Ishikawa (cell line): ENCODE measurements around the gene TPCN1.

Experiments
- CEBPB ChIP-seq: IDR thresholded peaks from 2 replicates; pipeline ENCODE4 v1.6.1; 2012
- CREB1 ChIP-seq: IDR thresholded peaks from 2 replicates; pipeline ENCODE4 v1.6.1; 2012; ENCODE audit warnings: low read depth
- EGR1 ChIP-seq: IDR thresholded peaks from 2 replicates; pipeline ENCODE4 v1.6.1; 2012
- EP300 ChIP-seq: IDR thresholded peaks from 2 replicates; pipeline ENCODE4 v1.6.1; 2012; ENCODE audit warnings: borderline replicate concordance
- FOXM1 ChIP-seq: IDR thresholded peaks from 2 replicates; pipeline ENCODE4 v1.6.1; 2012; ENCODE audit warnings: low read depth, borderline replicate concordance
- NFIC ChIP-seq: IDR thresholded peaks from 2 replicates; pipeline ENCODE4 v1.6.1; 2012
- RAD21 ChIP-seq: IDR thresholded peaks from 2 replicates; pipeline ENCODE4 v1.6.1; 2012; ENCODE audit warnings: low read depth
- REST ChIP-seq: IDR thresholded peaks from 2 replicates; pipeline ENCODE4 v1.6.1; 2012; ENCODE audit warnings: low read depth, mild to moderate bottlenecking
- TAF1 ChIP-seq: IDR thresholded peaks from 2 replicates; pipeline ENCODE4 v1.6.1; 2012; ENCODE audit warnings: low read depth, mild to moderate bottlenecking
- TCF12 ChIP-seq: IDR thresholded peaks from 2 replicates; pipeline ENCODE4 v1.6.1; 2012; ENCODE audit warnings: low read depth
- TEAD4 ChIP-seq: IDR thresholded peaks from 2 replicates; pipeline ENCODE4 v1.6.1; 2012
- USF1 ChIP-seq: IDR thresholded peaks from 2 replicates; pipeline ENCODE4 v1.6.1; 2012
- YY1 ChIP-seq: IDR thresholded peaks from 2 replicates; pipeline ENCODE4 v1.6.1; 2012; ENCODE audit warnings: low read depth
- ZBTB7A ChIP-seq: IDR thresholded peaks from 2 replicates; pipeline ENCODE4 v1.6.1; 2012; ENCODE audit warnings: low read depth
- TF ChIP-seq, protein P1 (sequence below): IDR thresholded peaks from 2 replicates; pipeline ENCODE4 v1.6.1; 2012

Gene TPCN1

GRCh38 chr12:113232089-113232839 is 11.0 kb downstream of the TPCN1 start:
- TF ChIP-seq NFIC (no peak), TEAD4 (no peak), TCF12 (no peak), RAD21 (no peak), YY1 (peak; percentile 50; the same call in 1 of the 2 replicates), USF1 (peak; percentile 19; the same call in 1 of the 2 replicates), EP300 (no peak), EGR1 (no peak), ZBTB7A (no peak)
- TF ChIP-seq, protein P1, sequence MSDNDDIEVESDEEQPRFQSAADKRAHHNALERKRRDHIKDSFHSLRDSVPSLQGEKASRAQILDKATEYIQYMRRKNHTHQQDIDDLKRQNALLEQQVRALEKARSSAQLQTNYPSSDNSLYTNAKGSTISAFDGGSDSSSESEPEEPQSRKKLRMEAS: no peak

GRCh38 chr12:113232840-113233585 is 11.7 kb downstream of the TPCN1 start:
- TF ChIP-seq CREB1: peak; percentile 55
- TF ChIP-seq TAF1: no peak
- peak; percentile 78 for TF ChIP-seq TEAD4
- TF ChIP-seq USF1: no peak; the same call in 1 of the 2 replicates
- TF ChIP-seq, protein P1: peak; percentile 82
- peak; percentile 87 for TF ChIP-seq NFIC
- peak; percentile 53; the same call in 1 of the 2 replicates for TF ChIP-seq YY1
- peak; percentile 40; the same call in 1 of the 2 replicates for TF ChIP-seq FOXM1
- no peak for TF ChIP-seq REST
- TF ChIP-seq CEBPB: peak; percentile 85
- TF ChIP-seq EGR1: peak; percentile 65; the same call in 1 of the 2 replicates
- peak; percentile 82 for TF ChIP-seq EP300
- TF ChIP-seq RAD21: peak; percentile 42
- no peak for TF ChIP-seq ZBTB7A
- peak; percentile 93 for TF ChIP-seq TCF12

DNA sequence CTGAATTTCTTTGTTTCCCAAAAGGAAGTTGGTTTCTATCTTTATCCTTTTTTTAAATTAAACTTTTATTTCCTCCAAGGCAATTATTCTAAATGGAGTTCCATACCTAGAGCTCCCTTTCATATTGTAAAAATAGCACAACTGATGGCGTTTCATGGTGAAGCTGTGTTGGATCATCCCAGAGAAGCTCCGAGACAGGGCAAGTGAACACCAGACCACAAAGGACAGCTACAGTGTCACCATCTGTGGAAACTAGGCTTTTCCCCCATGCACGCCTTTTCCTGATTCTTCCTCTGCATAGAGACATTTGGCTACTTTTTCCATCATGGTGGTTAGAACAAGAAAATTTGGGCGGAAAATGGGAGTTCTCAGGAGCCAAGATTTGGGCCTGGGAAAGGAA is 12.7 kb downstream of the TPCN1 start:
- TF ChIP-seq NFIC: no peak
- no peak for TF ChIP-seq EP300
- no peak for TF ChIP-seq REST
- no peak for TF ChIP-seq RAD21
- TF ChIP-seq, protein P1: no peak
- no peak for TF ChIP-seq FOXM1
- no peak for TF ChIP-seq USF1
- no peak for TF ChIP-seq YY1
- no peak for TF ChIP-seq CEBPB
- TF ChIP-seq TEAD4: no peak
- no peak for TF ChIP-seq CREB1
- no peak for TF ChIP-seq ZBTB7A
- TF ChIP-seq TCF12: no peak
- TF ChIP-seq EGR1: no peak
- no peak for TF ChIP-seq TAF1

- TF ChIP-seq, protein P1: no peak
- no peak for TF ChIP-seq REST
- TF ChIP-seq CEBPB: no peak
- TF ChIP-seq CREB1: no peak
- TF ChIP-seq ZBTB7A: no peak
- TF ChIP-seq USF1: no peak
- no peak for TF ChIP-seq YY1
- no peak for TF ChIP-seq RAD21
- no peak for TF ChIP-seq FOXM1
- TF ChIP-seq EP300: no peak
- TF ChIP-seq TAF1: no peak
- no peak for TF ChIP-seq TEAD4
- no peak for TF ChIP-seq TCF12
- TF ChIP-seq NFIC: no peak
- no peak for TF ChIP-seq EGR1
Measured at GRCh38 chr12:113234483-113234882, 13.2 kb downstream of the TPCN1 start.
